Kidney tubule cell (primary cell): ENCODE data around the gene CX3CR1.
"Not testable (repeated sequence)": the region's sequence is repeated elsewhere in the genome, so short reads cannot be mapped to it uniquely, and the experiment has no call there.

ENCODE experiments used
- DNase-seq: peaks from one replicate; pipeline ENCODE4 v3.0.0-alpha.2; 2018; ENCODE audit warnings: low spot score

CX3CR1 gene, protein sequence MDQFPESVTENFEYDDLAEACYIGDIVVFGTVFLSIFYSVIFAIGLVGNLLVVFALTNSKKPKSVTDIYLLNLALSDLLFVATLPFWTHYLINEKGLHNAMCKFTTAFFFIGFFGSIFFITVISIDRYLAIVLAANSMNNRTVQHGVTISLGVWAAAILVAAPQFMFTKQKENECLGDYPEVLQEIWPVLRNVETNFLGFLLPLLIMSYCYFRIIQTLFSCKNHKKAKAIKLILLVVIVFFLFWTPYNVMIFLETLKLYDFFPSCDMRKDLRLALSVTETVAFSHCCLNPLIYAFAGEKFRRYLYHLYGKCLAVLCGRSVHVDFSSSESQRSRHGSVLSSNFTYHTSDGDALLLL

DNA sequence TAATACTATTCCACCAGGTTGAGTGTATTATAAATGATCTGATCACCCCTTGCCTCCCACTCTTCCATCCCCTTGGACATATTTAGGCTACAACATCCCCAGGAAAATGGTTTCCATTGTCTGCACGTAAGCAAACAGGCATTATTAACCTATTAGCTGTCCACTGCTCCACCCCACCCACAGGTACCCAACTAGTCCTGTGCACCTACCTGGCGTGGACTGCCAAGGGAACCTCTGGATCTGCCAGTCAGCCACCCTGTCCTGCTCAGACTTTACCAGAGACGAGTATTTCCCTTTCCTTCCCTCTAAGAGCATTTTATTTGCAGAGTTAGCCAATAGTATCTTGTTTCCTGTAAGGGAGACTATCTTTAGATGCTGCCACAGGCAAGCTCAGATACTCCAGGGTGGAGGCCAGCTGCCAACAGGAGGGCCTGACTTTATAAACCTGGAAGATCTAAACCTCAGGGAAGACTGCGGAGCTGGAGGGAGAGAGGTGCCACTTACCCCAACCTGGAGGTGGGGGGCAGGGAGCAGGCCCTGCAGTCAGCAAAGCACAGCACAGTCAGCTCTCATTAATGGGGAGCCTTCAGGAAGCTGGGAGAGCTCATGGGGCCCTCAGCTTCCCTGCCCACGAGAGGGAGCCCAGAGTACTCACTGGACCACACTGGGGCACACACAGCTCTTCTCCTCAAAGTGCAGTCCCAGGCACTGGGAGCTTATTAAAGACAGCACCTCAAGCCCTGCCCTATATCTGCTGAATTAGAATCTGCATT, at the start of gene CX3CR1:
CX3CR1 (minus strand) TSS at position 292 of the 773 bp plus-strand sequence. CDS start 13,527 bp downstream, outside the sequence.
- DNase-seq = no peak

DNA sequence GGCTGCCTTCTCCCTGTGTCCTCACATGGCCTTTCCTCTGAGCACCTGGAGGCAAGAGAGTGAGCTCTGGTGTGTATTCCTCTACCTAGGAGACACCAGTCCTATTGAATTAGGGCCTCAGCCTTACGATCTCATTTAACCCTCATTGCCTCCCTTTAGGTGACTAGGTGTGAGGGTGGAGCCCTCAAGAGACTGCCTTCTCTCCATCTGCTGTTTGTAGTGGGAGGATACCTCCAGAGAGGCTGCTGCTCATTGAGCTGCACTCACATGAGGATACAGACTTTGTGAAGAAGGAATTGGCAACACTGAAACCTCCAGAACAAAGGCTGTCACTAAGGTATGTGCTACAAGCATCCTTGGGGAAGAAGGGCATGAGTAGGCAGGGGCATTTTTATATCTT, 49.7 kb upstream of the CX3CR1 start, which contains the start of gene CCR8:
CCR8 (plus strand) TSS at position 217 of the 400 bp plus-strand sequence. CDS start 2,623 bp downstream, outside the sequence.
- DNase-seq = no peak

DNA sequence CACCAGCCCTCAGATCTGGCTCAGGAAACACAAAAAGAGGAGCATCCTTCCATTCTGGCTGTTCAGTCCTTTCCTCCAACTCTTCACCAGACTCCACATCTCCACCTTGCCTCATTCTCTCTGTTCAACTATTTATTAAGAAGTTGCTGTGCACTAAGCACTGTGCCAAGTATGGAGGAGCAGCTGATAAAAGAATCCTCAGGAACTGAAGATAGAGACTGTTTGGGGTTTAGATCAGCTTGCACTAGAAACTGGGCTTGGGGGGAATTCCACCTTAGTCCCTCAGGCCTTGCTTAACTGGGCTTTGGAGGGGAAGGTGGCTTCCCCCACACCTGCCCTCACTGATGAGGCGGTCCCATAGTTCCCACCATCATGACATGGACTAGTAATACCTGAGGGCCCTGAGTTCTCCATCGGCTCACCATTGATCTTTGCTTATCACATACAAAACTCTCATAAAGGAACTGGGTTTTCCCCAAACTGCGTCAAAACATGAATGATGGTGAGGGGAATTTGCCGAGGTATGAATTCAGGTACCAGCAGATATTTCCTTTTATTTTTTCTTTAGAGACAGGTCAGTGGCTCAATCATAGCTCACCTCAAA, 48.0 kb upstream of the CX3CR1 start:
- no peak for DNase-seq

DNA sequence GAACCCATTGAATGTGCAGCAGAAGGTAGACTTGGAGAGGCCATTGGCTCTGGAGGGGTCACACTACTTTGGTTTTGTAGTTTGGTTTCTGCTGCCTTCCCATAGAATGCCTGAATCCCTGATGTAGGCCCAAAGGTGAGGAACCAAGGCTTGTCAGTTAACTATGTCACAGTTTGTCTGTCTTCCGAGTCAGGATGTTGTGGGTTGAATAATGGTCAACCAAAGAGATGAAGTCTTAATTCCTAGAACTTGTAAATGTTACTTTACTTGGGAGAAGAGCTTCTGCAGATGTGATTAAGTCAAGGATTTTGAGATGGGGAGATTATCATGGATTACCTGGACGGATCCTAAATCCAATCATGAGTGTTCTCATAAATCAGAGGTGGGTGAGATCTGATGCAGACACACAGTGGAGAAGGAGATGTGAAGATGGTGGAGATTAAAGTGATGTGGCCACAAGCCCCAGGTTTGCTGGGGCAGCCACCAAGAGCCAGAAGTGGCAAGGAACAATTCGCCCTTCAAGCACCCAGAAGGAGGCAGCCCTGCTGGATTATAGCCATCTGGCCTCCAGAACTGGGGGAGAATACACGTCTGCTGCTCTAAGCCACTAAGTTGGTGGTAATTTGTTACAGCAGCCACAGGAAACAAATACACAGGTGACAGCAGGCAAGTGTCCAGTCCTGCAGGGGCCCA, 47.4 kb upstream of the CX3CR1 start:
- DNase-seq = no peak

DNA sequence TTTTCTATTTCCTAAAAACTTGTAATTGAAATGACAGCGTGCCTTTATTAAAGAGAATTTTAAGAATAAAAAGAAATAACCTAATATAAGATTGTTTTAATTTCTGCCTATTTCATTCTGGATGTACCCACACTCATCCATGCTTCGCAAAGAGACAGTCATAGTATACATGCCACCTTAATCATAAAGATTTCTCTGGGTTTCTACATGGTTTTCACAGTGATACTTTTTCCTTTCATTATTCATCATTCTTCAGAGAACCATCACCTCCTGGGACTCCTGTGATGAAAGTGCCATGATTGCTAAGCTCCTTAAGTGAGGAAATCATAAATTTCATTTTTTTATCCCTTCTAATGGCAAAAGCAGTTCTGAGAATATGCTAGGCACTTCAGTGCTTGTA, 45.4 kb upstream of the CX3CR1 start:
- DNase-seq = no peak

DNA sequence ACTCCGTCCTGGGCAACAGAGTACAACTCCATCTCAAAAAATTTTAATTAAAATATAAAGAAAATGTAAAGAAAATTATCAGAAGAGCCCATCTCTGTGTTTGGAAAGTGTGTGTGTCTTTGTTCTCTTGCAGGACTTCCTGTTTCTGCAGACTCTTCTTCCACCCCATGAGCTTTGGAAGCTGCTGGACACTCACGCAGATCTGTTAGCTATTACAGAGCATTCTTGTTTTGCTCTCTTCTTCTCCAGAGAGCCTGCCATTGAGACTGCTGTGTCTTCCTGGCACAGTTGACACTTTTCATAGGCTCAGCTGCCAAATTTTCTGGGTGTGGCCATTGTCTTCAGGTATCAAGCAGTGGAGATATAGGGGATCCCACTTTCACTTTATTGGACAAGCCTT, 43.7 kb upstream of the CX3CR1 start:
- DNase-seq = no peak

DNA sequence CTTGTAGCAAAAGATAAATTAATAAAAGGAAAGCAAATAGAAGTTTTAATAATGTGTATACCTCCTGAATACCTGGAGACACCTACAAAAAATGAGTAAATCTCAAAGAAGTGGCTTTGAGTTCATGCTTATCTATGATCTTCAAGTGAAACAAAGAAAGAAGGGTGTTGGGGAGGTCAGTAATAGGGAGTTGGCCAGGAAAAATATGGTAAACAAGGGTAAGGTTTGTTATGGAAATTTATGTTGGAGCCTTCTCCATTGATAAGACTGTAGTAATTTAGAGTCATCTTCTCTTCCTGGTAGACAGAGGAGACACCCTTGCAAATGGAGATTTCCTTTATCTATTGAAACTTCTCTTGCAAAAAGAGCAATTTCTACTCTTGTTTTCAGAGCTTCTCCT, 43.1 kb upstream of the CX3CR1 start:
- DNase-seq = no peak

DNA sequence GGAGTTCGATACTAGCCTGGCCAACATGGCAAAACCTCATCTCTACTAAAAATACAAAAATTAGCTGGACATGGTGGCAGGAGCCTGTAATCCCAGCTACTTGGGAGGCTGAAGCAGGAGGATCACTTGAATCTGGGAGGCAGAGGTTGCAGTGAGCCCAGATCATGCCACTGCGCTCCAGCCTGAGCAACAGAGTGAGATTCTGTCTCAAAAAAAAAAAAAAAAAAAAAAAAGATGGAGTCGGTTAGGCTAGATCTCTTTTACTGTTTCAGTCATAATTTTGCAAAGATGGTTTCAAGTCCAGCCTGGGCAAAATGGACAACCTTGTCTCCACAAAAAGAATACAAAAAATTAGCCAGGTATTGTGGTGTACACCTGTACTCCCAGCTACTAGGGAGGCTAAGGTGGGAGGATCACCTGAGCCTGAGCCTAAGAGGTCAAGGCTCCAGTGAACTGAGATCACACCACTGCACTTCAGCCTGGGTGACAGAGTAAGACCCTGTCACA, 42.4 kb upstream of the CX3CR1 start:
- DNase-seq = not testable (repeated sequence)

DNA sequence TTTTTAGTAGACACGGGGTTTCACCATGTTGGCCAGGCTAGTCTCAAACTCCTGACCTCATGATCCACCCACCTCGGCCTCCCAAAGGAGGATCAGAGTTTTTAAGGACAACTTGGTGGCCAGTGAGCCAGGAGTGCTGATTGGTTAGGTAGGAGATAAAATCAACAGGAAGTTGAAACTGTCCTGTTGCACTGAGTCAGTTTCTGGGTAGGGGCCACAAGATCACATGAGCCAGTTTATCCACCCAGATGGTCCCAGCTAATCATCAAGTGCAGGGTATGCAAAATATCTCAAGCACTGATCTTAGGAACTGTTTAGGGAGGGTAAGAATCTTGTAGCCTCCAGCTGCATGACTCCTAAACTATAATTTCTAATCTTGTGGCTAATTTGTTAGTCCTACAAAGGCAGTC, 41.7 kb upstream of the CX3CR1 start:
- DNase-seq = peak; percentile 4

DNA sequence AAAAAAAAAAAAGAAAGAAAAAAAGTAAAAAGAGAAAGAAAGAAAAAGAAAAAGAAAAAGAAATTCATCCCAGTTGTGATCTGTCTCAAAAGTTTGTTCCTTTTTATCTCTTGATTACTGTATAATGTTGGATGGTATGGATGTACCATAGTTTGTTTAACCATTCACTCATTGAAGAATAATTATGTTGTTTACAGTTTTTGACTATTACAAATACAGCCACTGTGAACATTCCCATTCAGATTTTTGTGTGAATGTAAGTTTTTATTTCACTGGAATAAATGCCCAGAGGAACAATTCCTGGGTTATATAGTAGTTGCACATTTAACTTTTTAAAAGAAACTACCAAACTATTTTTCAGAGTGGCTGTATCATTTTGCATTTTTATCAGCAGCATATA, 39.4 kb upstream of the CX3CR1 start:
- no peak for DNase-seq

DNA sequence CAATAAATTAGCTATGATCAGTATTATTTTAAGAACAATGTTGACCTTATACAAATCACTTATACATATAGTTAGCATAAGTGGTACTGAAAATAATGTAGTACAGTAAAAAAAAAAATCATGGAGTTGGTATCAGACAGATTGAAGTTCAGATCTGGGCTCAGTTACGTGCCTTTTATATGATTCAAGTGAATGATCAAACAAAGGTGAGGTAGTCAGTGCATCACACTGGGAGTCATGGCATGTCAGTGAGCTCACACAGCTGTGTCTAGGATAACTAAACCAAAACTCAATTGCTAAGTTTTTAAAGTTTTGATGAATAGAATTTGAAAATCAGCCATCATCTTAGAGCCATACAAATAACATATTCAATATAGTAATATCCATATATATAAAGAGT, 38.5 kb upstream of the CX3CR1 start:
- peak; percentile 25 for DNase-seq

DNA sequence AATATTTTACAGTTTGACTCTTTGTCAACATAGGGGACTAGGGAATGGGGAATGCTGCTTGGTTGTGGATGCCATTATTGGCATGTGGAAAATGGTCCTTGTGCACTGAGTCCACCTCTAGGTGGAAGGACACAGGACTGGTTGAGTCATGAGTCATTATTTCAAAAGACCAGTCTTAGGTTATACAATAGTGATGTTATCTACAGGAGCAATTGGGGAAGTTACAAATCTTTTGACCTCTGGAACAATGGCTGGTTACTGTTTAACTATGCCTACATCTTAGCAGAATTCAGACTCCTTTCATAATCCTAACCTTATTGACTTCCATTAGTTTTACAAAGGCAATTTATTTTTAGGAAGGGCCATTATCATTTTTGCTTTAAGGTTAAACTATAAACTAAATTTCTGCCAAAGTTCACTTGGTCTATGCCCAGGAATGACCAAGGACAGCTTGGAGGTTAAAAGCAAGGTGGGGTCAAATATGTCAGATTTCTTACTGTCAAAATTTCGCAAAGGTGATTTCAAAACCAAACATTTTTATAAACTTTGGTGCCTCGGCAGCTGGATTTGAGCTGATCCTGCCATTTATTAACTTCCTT, 37.8 kb upstream of the CX3CR1 start:
- peak; percentile 70 for DNase-seq

DNA sequence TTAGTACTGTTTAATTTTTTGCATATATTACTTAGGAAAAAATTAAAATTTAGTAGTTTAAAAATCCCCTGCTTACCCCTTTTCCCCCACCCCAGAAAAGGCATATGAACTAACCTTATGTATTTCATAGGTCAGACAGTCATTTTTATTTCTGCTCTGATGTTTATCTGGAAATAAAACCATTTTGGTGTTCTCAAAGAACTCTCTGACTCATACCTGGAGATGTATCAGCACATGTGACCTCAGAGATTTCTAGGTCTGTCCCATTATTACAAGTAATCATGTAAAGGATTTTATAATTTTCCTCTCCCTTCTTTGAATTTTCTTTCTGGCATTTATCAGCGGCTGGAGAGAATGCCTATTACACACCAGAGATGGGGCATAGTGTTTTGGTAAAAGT, 35.6 kb upstream of the CX3CR1 start:
- no peak for DNase-seq

DNA sequence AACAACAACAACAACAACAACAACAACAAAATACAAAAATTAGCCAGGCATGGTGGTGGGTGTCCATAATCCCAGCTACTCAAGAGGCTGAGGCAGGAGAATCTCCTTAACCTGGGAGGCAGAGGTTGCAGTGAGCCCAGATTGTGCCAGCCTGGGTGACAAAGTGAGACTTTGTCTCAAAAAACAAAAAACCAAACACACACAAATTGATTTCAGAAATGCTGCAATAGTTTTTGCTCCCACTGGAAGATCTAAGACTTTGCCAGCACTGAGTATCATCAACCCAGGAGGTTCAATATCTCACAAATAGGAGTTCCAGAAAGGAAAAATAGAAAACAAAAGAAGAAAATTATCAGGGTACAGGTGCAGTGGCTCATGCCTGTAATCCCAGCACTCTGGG, 33.5 kb upstream of the CX3CR1 start:
- no peak for DNase-seq

DNA sequence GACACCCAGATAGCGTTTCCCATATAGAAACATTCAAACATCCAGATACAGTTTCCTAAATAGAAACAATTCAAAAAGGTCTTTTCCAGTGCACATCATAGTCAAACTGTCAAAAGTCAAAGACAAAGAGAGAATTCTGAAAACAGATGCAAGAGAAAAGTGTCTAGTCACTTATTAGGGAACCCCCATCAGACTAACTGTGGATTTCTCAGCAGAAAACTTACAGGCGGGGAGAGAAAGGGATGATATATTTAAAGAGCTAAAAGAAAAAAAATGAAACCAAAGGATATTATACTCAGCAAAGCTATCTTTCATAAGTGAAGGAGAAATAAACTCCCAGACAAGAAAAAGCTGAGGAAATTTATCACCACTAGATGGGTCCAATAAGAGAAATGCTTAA, 22.3 kb upstream of the CX3CR1 start:
- DNase-seq = no peak

DNA sequence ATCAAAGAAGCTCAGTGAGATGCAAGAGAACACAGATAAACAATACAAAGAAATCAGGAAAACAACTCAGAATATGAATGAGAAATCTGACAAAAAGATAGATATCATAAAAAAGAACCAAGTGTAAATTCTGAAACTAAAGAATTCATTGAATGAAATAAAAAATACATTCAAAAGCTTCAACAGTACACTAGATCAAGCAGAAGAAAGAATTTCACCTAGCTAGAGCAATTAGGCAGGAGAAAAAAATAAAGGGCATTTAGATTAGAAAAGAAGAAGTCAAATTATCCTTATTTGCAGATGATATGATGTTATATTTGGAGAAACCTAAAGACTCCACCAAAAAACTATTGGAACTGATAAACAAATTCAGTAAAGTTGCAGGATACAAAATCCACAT, 19.4 kb upstream of the CX3CR1 start:
- no peak for DNase-seq

DNA sequence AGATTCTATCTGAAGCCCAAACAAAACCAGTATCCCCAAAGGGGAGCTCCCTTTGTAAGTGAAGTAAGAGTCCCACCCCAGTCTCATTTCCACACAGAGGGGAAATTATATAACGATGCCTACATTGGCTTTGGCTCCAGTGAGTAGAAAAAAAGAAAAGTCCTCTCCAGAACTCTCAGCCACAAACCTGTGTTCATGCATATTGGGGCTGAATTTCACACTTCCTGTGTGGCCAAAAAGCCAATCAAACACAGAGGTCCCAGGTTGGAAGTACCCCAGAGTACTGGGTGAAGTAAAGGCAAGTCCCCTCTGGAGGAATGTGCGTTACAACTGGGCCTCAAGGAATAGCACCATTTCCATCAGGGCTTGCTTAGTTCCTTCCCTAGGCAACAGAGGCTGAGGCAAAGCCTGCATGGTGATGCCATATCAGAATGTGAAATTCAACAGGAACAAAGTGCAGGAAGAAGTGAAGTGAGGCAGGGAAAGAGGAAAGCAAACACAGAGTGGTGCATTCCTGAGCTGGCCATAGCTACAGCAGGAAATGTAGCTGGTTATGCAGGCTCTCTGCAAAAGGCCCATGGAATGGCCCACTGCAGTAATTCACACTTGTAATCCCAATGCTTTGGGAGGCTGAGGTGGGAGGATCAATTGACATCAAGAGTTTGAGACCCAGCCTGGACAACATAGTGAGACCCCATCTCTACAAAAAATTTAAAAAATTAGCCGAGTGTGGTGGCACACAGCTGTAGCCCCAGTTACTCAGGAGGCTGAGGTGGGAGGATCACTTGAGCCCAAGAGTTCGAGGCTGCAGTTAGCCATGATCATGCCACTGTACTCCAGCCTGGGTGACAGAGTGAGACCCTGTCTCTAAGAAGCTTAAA, 16.6 kb upstream of the CX3CR1 start:
- no peak for DNase-seq

DNA sequence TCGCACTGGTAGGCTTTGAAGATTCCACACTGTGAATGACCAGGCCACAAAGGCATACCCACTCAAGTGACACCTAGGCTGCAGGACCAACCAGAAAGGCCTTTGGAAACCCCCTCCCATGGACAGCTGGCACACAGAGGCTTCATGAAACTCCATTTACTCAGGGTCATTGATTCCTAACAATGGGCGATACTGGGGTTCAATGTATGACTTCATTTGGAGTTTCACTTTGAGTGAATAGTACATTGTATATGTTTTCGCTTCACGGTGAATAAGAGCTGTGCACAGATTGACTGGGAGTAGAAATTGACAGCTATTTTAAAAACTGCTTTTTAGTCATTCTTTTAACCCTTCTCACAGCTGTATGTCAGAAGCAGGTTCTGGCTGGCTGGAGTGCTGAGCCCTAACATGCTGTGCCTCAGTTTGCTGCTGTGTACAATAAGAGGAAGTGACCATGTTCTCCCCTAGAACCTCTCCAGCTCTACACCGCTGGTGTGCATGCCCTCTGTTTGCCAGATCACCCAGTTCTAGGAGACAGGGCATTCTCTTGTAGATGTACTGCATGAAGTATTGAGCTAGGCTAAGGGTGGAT, 15.4 kb upstream of the CX3CR1 start:
- DNase-seq = peak; percentile 3

DNA sequence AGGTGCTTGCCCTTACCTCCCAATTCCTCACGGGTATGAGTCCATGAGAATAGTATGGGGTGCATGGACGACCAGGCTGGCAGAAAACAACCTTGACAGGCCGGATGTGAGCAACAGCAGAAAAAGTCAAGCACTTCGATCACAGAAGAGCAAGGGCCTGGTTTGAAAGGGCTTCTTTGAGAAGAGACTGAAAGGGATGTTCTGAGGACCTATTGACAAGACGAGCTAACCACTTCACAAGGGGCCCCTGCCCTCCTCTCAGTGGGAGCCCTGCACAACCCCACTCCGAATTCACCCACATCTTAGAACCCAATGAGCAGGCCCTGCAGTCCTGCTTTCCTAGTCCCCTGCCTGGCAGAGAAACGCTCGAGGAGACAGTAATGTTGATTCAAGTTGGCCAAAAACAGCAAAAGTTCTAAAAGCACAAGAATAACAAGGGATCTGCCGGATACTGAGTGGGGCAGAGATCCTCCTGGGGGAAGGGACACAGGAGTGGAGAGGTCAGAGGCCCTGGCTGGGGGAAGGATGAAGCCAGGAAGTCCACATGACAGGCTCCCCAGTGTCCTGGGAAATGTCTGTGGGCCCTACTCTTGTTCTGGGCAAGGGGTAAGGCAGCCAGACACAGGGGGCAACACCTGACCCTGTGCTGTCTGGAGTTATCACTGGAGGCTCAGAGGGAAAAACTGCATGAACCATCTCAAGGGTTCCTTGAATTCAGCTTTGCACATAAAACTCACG, 14.8 kb upstream of the CX3CR1 start:
- no peak for DNase-seq

DNA sequence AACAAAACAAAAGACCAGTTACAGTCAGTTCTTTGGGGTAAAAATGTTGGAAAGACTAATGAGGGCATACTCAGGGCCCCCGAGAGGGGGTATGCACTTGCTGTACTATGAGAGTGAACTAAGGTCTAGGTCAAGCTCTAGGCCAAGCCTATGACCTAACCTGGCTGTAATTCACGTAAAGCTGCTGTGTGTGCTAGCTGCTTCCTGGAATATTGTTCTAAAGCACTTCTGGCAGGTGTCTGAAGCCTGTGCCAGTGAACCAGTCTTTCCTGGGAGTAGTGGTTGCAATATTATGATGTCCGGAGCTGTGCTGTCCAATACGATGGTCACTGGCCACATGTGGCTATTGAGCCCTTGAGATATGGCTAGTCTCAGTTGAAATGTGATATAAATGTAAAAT, 13.1 kb upstream of the CX3CR1 start:
- DNase-seq = no peak
